ENCODE measurements around the gene URI1.
"Not testable (repeated sequence)": the region's sequence is repeated elsewhere in the genome, so short reads cannot be mapped to it uniquely, and the experiment has no call there.

Gene URI1

GRCh38 chr19:30017172-30017571 is 75.1 kb downstream of the URI1 start:
- in situ Hi-C loops (cut with MboI; ENCODE audit: low sequenced_read_pairs) = no loop called here

GRCh38 chr19:30020189-30020588 is 78.2 kb downstream of the URI1 start:
- in situ Hi-C loops (cut with MboI; ENCODE audit: low sequenced_read_pairs) = no loop called here

GRCh38 chr19:30022659-30023058 is 80.6 kb downstream of the URI1 start:
- in situ Hi-C loops (cut with MboI; ENCODE audit: low sequenced_read_pairs) = no loop called here

GRCh38 chr19:30023330-30023729 is 81.3 kb downstream of the URI1 start:
- in situ Hi-C loops (cut with MboI; ENCODE audit: low sequenced_read_pairs) = no loop called here

- in situ Hi-C loops (cut with MboI; ENCODE audit: low sequenced_read_pairs) = no loop called here
Observed at GRCh38 chr19:30024091-30024490, 82.1 kb downstream of the URI1 start.

GRCh38 chr19:30026933-30027332 is 84.9 kb downstream of the URI1 start:
- in situ Hi-C loops (cut with MboI; ENCODE audit: low sequenced_read_pairs) = no loop called here

- in situ Hi-C loops (cut with MboI; ENCODE audit: low sequenced_read_pairs) = no loop called here
Observed at GRCh38 chr19:30028118-30028991, 86.3 kb downstream of the URI1 start.

GRCh38 chr19:30028992-30029343 is 86.9 kb downstream of the URI1 start:
- in situ Hi-C loops (cut with MboI; ENCODE audit: low sequenced_read_pairs) = no loop called here

- in situ Hi-C loops (cut with MboI; ENCODE audit: low sequenced_read_pairs) = no loop called here
Observed at GRCh38 chr19:30029721-30030510, 87.9 kb downstream of the URI1 start.

- in situ Hi-C loops (cut with MboI; ENCODE audit: low sequenced_read_pairs) = no loop called here
Observed at GRCh38 chr19:30034321-30034720, 92.3 kb downstream of the URI1 start.

GRCh38 chr19:30036154-30037129 is 94.4 kb downstream of the URI1 start:
- in situ Hi-C loops (cut with MboI; ENCODE audit: low sequenced_read_pairs) = no loop called here

GRCh38 chr19:30037835-30038234 is 95.8 kb downstream of the URI1 start:
- in situ Hi-C loops (cut with MboI; ENCODE audit: low sequenced_read_pairs) = no loop called here

- in situ Hi-C loops (cut with MboI; ENCODE audit: low sequenced_read_pairs) = not testable (repeated sequence)
Observed at GRCh38 chr19:30041931-30042330, 99.9 kb downstream of the URI1 start.

GRCh38 chr19:30043008-30043407 is 101.0 kb downstream of the URI1 start:
- in situ Hi-C loops (cut with MboI; ENCODE audit: low sequenced_read_pairs) = not testable (repeated sequence)

GRCh38 chr19:30044273-30045248 is 102.5 kb downstream of the URI1 start:
- in situ Hi-C loops (cut with MboI; ENCODE audit: low sequenced_read_pairs) = no loop called here

- in situ Hi-C loops (cut with MboI; ENCODE audit: low sequenced_read_pairs) = no loop called here
Observed at GRCh38 chr19:30046522-30046921, 104.5 kb downstream of the URI1 start.

GRCh38 chr19:30047432-30047831 is 105.4 kb downstream of the URI1 start:
- in situ Hi-C loops (cut with MboI; ENCODE audit: low sequenced_read_pairs) = no loop called here

GRCh38 chr19:30049226-30049625 is 107.2 kb downstream of the URI1 start:
- in situ Hi-C loops (cut with MboI; ENCODE audit: low sequenced_read_pairs) = no loop called here

- in situ Hi-C loops (cut with MboI; ENCODE audit: low sequenced_read_pairs) = no loop called here
Observed at GRCh38 chr19:30049846-30050667, 108.0 kb downstream of the URI1 start.
